Measurements from ENCODE around the gene NACAD. TPM values are rescaled to one million over a fixed set of nuclear protein-coding genes. Genes with fewer than 3 reads are reported as not detected.

NACAD gene
- total and polyA plus RNA-seq, 2 of the 4 experiments (the other 2 are of a cell fraction): 0.54 to 2.2 TPM

DNA sequence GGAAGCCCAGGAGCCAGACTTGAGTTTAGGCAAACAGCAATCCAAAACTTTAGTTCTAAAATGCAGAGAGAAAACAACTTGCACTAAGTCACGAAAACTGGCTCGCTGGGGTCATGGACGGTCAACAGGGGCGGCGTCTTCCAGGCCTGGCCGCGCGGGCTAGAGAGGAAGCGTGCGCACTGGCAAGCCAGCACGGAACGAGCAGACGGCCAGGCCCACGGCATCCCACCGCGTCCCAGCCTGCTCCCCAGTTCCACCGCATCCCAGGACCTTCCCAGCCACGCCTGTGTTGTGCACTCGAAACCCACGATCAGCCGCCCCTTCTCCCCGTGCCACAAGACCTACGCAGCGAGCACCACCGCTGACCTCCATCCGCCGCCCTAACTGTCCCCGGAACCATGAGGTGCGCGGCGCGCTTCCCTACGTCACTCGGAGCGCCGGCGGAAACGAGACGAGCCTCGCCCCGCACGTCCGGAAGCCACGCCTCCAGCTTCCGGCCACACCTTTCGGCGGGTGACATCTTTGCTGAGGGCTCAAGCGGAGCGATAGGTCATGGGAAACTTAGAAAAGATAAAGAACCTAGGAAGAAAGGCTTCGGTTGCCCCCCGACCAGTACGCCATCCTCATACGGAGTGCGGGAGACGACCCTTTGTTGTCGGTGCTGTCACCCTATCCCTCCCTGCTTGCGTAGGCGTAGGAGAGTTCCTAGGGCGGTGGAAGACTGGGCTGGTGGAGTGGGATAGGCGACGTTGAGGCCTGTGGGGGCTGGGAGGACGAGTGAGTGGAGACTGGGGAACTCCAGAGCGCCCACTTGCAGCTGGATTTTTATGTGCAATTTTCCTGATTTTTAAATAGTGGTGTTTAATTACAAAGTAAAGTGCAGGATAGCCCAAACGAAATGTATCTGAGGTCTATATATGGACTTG is 22.8 kb upstream of the NACAD start, which contains the start of gene TBRG4:
TSS of gene TBRG4 (minus strand) at position 400 of the 926 bp plus-strand sequence. CDS start 2,460 bp downstream, outside the sequence.
- peak within 1 kb of the TSS; percentile 97 for H2AFZ ChIP-seq (replicated peaks; ENCODE audit: low read length, poor library complexity)
- peak within 1 kb of the TSS; percentile 22; the same call in 1 of the 2 replicates for H2BK20ac ChIP-seq (ENCODE audit: low read depth, low read length)
- no peaks in the 10 kb centered on the region for H3K9me3 ChIP-seq (ENCODE audit: control insufficient read depth, insufficient read depth, low read length)
- peak within 1 kb of the TSS; percentile 78 for H3K18ac ChIP-seq (ENCODE audit: low read depth, low read length)
- peak within 1 kb of the TSS; percentile 90 for H3K27ac ChIP-seq (ENCODE audit: insufficient read depth, low read length)
- H3K4me1 ChIP-seq (ENCODE audit: control insufficient read depth, insufficient read depth, low read length): peaks cover 3% of the 10 kb centered on the region; the same call in 1 of the 2 replicates
- peak within 1 kb of the TSS; percentile 92 for H4K5ac ChIP-seq (ENCODE audit: low read depth, low read length)
- H4K8ac ChIP-seq (ENCODE audit: low read depth in 2 of 2, low read length in 2 of 2): peak within 1 kb of the TSS; percentile 87 to 100
- H3K79me1 ChIP-seq (ENCODE audit: low read depth in 1 of 2, low read length in 2 of 2): peaks cover 21 to 41% of the 10 kb centered on the region in 2 experiments
- BruUV-seq (replicated peaks): TSS peak; percentile 79
- H3K9me1 ChIP-seq (ENCODE audit: insufficient read depth, low read length): no peaks in the 10 kb centered on the region
- peaks cover 20% of the 10 kb centered on the region for H3K36me3 ChIP-seq (ENCODE audit: control insufficient read depth, insufficient read depth, low read length)
- H3K4me2 ChIP-seq (ENCODE audit: low read depth, low read length): peak within 1 kb of the TSS; percentile 63
- intact Hi-C loops (cut with micrococcal nuclease): loop anchor here (5.0 kb wide), 1 partner anchor 229 kb away; no protein-coding TSS in a partner anchor
- H3K56ac ChIP-seq (ENCODE audit: extremely low read depth, insufficient read depth, low read length): peak within 1 kb of the TSS; percentile 95
- in situ Hi-C loops (cut with MboI; ENCODE audit: low sequenced_read_pairs): no loop called here
- peak within 1 kb of the TSS; percentile 92 for H3K9ac ChIP-seq (ENCODE audit: low read depth, low read length)
- H2BK120ac ChIP-seq (ENCODE audit: low read depth, low read length): peak within 1 kb of the TSS; percentile 78
- peak within 1 kb of the TSS; percentile 98 for H2AK9ac ChIP-seq (replicated peaks; ENCODE audit: low read depth, low read length, poor library complexity)
- H2AK5ac ChIP-seq (ENCODE audit: low read depth, low read length): peak within 1 kb of the TSS; percentile 99
- H3K27me3 ChIP-seq (ENCODE audit: control insufficient read depth, insufficient read depth, low read length): peaks cover 6% of the 10 kb centered on the region
- H3K4me3 ChIP-seq (ENCODE audit: insufficient read depth, low read depth, low read length): peak within 1 kb of the TSS; percentile 86
- peak within 1 kb of the TSS; percentile 95 for H3K23ac ChIP-seq (ENCODE audit: low read depth, low read length)
- dilution Hi-C loops (cut with HindIII; ENCODE audit: low sequenced_read_pairs, unreplicated experiment): no loop called here
- DNase-seq: peak; percentile 91
- ATAC-seq (ENCODE audit: low read depth): peak; percentile 95
- H2BK5ac ChIP-seq (ENCODE audit: low read depth, low read length, poor library complexity, severe bottlenecking): peak within 1 kb of the TSS; percentile 91
- WGBS, 2 experiments (ENCODE audit: extremely low coverage in 2 of 2, insufficient read length in 1 of 2): 3% methylated on average over 18 of the region's 64 CpGs; no CpG with 5 or more reads in 1 of the 2 experiments
- ChIA-PET CTCF (interaction anchor here (0.7 to 1.3 kb wide), 2 partner anchors 24 to 138 kb away, joined by 4 to 5 read pairs; no protein-coding TSS in a partner anchor), POLR2A (ENCODE audit: unreplicated experiment) (interaction anchor here (0.6 to 0.9 kb wide), 2 partner anchors 104 to 307 kb away, joined by 3 to 7 read pairs; no protein-coding TSS in a partner anchor)
- H4K20me1 ChIP-seq (ENCODE audit: insufficient read depth, low read length): peaks cover 13% of the 10 kb centered on the region
- peak within 1 kb of the TSS; percentile 99 for H3K4ac ChIP-seq (ENCODE audit: low read depth, low read length)
- peak within 1 kb of the TSS; percentile 71; the same call in 1 of the 3 replicates for H2BK15ac ChIP-seq (ENCODE audit: low read depth, low read length)
- peak within 1 kb of the TSS; percentile 99 for H3K14ac ChIP-seq (replicated peaks; ENCODE audit: low read depth, low read length)
- peak within 1 kb of the TSS; percentile 99 for H4K91ac ChIP-seq (ENCODE audit: insufficient read depth, low read depth, low read length)
- TF ChIP-seq RAD21 (IDR thresholded peaks at IDR 0.05; ENCODE audit: low read length) (peak; percentile 23; the same call in 1 of the 2 replicates), SMC3 (IDR thresholded peaks at IDR 0.05; ENCODE audit: low read depth, low read length) (peak; percentile 18; the same call in 1 of the 2 replicates), FOS (IDR thresholded peaks at IDR 0.05; ENCODE audit: low read depth, low read length) (no peak), NFE2L2 (IDR thresholded peaks at IDR 0.05; ENCODE audit: low read depth, low read length) (no peak), RCOR1 (IDR thresholded peaks at IDR 0.05; ENCODE audit: insufficient replicate concordance, low read length) (no peak), MAZ (IDR thresholded peaks at IDR 0.05; ENCODE audit: borderline replicate concordance, low read depth, low read length) (peak; percentile 45; the same call in 1 of the 2 replicates), CEBPB (IDR thresholded peaks at IDR 0.05; ENCODE audit: low read depth, low read length) (no peak), MAFK (IDR thresholded peaks at IDR 0.05; ENCODE audit: low read depth, low read length) (no peak), BHLHE40 (IDR thresholded peaks at IDR 0.05; ENCODE audit: low read depth, low read length) (peak; percentile 71), RFX5 (IDR thresholded peaks at IDR 0.05; ENCODE audit: low read depth, low read length) (no peak), MXI1 (IDR thresholded peaks at IDR 0.05; ENCODE audit: borderline replicate concordance, low read depth, low read length) (peak; percentile 98; the same call in 1 of the 2 replicates), CHD1 (IDR thresholded peaks at IDR 0.05; ENCODE audit: low read depth, low read length) (no peak), POLR2A (IDR thresholded peaks at IDR 0.05; ENCODE audit: low read depth, low read length) (peak; percentile 90)
- TF ChIP-seq, protein P1, sequence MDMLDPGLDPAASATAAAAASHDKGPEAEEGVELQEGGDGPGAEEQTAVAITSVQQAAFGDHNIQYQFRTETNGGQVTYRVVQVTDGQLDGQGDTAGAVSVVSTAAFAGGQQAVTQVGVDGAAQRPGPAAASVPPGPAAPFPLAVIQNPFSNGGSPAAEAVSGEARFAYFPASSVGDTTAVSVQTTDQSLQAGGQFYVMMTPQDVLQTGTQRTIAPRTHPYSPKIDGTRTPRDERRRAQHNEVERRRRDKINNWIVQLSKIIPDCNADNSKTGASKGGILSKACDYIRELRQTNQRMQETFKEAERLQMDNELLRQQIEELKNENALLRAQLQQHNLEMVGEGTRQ (IDR thresholded peaks at IDR 0.05; ENCODE audit: low read depth, low read length): peak; percentile 36; the same call in 1 of the 2 replicates
- TF ChIP-seq, protein P2, sequence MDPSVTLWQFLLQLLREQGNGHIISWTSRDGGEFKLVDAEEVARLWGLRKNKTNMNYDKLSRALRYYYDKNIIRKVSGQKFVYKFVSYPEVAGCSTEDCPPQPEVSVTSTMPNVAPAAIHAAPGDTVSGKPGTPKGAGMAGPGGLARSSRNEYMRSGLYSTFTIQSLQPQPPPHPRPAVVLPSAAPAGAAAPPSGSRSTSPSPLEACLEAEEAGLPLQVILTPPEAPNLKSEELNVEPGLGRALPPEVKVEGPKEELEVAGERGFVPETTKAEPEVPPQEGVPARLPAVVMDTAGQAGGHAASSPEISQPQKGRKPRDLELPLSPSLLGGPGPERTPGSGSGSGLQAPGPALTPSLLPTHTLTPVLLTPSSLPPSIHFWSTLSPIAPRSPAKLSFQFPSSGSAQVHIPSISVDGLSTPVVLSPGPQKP (IDR thresholded peaks at IDR 0.05; ENCODE audit: borderline replicate concordance, low read depth, low read length): 0 out of 2 replicates have a peak, but pooled peaks have one; percentile 79
